HG03432 (cell line): ENCODE measurements around the gene CRHBP.
"Not testable (repeated sequence)": the region's sequence is repeated elsewhere in the genome, so short reads cannot be mapped to it uniquely, and the experiment has no call there.

Source experiments
- ATAC-seq: cut with Tn5 transposase; IDR thresholded peaks from one replicate; pipeline ENCODE4 v1.9.1; 2021; ENCODE audit warnings: mild to moderate bottlenecking, moderate library complexity; ENCODE audit not compliant: unreplicated experiment

Gene CRHBP

GRCh38 chr5:76952795-76953536 lies at the start of gene CRHBP:
Gene CRHBP (plus strand): TSS chr5:76953045. CDS start chr5:76953135, 90 bp downstream.
- ATAC-seq, result no peak

- no peak for ATAC-seq
Measured at GRCh38 chr5:76908166-76908565, 44.7 kb upstream of the CRHBP start.

- ATAC-seq, result not testable (repeated sequence)
Measured at GRCh38 chr5:76910344-76910933, 42.4 kb upstream of the CRHBP start.

- not testable (repeated sequence) for ATAC-seq
Measured at GRCh38 chr5:76914671-76915070, 38.2 kb upstream of the CRHBP start.

GRCh38 chr5:76918539-76918938 lies 34.3 kb upstream of the CRHBP start:
- no peak for ATAC-seq

- no peak for ATAC-seq
Measured at GRCh38 chr5:76920491-76920890, 32.4 kb upstream of the CRHBP start.

GRCh38 chr5:76926329-76927105 lies 26.3 kb upstream of the CRHBP start:
- ATAC-seq, result no peak

GRCh38 chr5:76927961-76928360 lies 24.9 kb upstream of the CRHBP start:
- ATAC-seq, result no peak

GRCh38 chr5:76930083-76930482 lies 22.8 kb upstream of the CRHBP start:
- ATAC-seq, result no peak

GRCh38 chr5:76938177-76938576 lies 14.7 kb upstream of the CRHBP start:
- no peak for ATAC-seq

GRCh38 chr5:76941000-76941399 lies 11.8 kb upstream of the CRHBP start:
- no peak for ATAC-seq

- ATAC-seq, result no peak
Measured at GRCh38 chr5:76941442-76941841, 11.4 kb upstream of the CRHBP start.

- ATAC-seq, result no peak
Measured at GRCh38 chr5:76942581-76942980, 10.3 kb upstream of the CRHBP start.

GRCh38 chr5:76943006-76943405 lies 9.8 kb upstream of the CRHBP start:
- no peak for ATAC-seq

- ATAC-seq, result no peak
Measured at GRCh38 chr5:76944638-76945037, 8.2 kb upstream of the CRHBP start.

- ATAC-seq, result not testable (repeated sequence)
Measured at GRCh38 chr5:76945238-76945637, 7.6 kb upstream of the CRHBP start.

- no peak for ATAC-seq
Measured at GRCh38 chr5:76946090-76946489, 6.8 kb upstream of the CRHBP start.

GRCh38 chr5:76947082-76947503 lies 5.8 kb upstream of the CRHBP start:
- ATAC-seq, result no peak

- ATAC-seq, result no peak
Measured at GRCh38 chr5:76953551-76954382, 922 bp downstream of the CRHBP start.

GRCh38 chr5:76954383-76954763 lies 1.5 kb downstream of the CRHBP start:
- ATAC-seq, result no peak

- ATAC-seq, result no peak
Measured at GRCh38 chr5:76956033-76956432, 3.2 kb downstream of the CRHBP start.
